ENCODE results near the gene CLDN17.

CLDN17 gene, protein sequence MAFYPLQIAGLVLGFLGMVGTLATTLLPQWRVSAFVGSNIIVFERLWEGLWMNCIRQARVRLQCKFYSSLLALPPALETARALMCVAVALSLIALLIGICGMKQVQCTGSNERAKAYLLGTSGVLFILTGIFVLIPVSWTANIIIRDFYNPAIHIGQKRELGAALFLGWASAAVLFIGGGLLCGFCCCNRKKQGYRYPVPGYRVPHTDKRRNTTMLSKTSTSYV

DNA sequence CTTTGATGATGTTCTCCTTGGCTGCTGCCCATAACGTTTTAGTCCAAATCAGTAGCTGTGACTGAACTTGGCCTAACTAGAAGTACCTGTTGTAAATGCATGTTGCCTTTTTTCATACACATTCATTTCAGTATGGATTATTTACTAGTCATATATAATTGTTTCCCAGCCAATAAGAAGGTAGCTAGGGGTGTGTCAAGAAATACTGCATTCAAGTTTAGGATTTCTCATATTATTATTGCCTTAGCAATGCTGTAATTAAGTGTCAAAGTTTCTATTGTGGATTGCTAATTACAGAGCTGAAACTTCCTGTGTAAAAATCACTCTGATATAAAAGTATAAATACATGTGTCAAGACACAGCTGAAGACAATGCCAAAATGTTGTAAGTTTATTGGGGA is at the start of gene CLDN17:
TSS of gene CLDN17 (minus strand) at position 101 of the 400 bp plus-strand sequence. CDS start 188 bp downstream, outside the sequence.
- no peak for DNase-seq (ENCODE audit: low read depth)

DNA sequence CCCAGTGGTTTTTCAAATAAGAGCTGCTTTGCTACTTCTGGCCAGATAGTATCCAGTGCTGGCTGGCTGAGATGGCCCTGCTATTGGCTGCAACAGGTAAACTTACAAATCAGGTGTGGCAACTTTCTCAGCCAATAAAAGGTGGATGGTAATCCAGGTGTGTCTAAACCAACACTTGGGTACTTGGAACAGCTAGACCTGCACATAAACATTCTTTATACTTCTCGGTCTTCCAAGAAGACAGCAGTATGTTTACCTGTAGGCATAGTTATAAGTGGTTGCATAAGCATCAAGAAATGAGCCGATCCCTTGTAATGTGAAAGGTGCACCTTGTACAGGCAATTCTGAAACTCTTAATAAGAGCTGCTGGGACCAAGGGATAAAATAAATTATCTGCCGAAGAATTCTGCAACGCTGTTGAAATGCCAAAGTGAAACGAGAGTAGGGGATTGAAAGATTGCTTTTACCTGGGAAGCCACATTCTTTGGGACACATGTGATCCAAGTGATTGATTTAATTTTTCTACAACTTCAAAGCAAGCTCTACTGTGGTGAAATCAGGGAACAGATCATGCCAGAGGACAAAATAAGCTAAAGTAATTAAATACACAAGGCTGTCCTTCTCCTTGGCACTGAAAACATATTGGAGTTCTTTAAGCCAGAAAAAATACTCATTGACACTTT is 49.6 kb upstream of the CLDN17 start, which contains the start of gene CLDN8:
TSS of gene CLDN8 (minus strand) at position 57 of the 683 bp plus-strand sequence. CDS start 172 bp downstream, outside the sequence.
- DNase-seq (ENCODE audit: low read depth): no peak

DNA sequence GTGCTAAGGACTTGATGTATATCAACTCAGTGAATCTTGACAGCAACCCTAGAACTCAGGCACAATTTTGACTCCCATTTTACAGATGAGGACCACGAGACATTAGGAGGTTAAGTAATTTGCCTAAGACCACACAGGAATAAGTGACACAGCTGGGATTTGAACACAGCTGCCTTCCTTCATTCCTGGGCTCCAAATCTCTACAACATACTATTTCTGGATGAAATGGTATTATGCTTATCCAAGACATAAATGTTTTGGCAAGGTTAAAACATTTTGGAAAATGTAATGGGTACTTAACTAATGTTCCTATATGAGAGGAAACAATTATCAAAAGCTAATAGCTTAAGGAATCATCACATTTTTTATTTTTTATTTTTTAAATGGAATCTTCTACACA is 44.5 kb upstream of the CLDN17 start:
- no peak for DNase-seq (ENCODE audit: low read depth)

DNA sequence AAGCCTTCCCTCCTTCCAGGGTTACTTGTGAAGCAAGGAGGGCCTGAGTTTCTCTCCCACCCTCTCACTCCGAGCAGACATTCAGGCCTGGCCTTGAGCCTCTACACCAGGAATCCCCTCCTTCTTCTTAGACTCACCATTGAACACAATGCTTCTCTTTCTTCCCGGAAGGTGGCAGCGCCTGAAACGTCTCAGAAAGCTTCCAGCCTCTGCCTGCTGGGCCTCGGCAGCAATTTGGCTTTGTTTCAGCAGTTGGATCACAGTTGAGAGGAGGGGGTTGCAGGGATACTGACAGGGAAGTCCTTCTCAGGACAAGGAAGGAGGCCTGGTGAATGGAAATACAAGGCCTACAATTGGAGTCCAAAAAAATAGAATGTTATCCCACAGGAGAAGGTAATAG is 43.0 kb upstream of the CLDN17 start:
- DNase-seq (ENCODE audit: low read depth): no peak

DNA sequence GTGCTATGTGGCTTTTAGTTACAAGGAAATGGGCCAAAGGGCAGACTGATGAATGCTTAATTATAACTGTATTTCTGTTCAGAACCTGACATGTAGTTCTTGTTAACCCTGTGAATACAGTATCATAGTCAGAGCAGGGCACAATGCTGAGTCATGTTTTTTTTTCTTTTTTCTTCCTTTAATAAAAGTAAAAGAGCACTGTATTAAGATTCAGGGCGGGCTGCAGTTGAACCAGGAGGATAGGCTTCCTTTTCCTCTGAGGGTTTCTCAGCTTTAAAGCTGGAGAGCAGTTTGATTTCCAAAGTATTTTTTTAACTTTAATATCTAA is 40.6 kb upstream of the CLDN17 start:
- DNase-seq (ENCODE audit: low read depth): no peak

DNA sequence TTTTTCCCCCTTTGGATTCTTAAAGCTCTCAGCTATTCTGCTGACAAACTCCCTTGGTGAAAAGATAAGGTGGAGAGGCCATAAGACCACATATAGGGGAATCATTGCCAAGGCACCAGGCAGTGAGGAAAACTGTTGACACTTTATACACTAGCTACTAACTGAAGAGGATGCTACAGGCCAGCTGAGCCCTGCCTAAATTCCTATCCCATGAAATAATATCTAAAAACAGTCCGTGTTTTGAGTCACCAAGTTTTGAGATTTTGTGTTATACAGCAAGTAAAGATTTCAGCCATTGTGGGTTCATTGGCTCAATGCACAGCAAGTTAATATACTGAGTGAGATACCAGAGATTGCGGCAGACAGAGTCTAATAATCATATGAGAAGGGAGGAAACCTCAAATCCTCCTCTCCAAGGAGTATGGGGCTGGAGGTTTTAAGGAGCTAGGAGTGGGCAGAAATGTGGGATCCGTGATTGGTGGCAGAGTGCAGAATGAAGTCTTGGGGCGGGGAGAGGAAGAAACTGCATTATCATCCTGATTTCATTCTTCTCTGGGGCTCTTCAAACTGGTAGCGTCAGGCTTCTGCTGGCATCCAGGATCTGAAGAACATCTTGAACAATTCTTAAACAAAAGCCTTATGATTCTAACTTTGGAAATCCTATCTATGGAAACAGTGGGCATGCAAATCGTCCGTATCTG is 40.1 kb upstream of the CLDN17 start:
- DNase-seq (ENCODE audit: low read depth): no peak

DNA sequence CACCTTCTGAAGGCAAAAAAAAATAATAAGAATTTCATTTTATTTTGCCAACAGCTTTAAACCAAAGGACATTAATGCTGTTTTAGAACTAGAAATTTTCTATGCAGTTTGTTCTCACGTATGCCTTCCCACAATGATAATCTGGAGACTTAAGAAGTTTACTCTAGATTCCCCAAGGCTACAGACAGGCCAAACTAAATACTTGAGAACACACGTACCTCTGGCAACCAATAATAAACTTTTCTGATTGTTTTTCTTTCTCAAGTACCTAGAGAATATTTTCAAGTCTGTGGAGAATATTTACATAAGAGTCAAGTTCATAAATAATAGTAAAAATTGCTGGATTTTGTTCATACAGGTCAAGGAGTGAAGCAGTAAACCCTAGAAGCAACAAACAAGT is 33.4 kb upstream of the CLDN17 start:
- DNase-seq (ENCODE audit: low read depth): no peak

DNA sequence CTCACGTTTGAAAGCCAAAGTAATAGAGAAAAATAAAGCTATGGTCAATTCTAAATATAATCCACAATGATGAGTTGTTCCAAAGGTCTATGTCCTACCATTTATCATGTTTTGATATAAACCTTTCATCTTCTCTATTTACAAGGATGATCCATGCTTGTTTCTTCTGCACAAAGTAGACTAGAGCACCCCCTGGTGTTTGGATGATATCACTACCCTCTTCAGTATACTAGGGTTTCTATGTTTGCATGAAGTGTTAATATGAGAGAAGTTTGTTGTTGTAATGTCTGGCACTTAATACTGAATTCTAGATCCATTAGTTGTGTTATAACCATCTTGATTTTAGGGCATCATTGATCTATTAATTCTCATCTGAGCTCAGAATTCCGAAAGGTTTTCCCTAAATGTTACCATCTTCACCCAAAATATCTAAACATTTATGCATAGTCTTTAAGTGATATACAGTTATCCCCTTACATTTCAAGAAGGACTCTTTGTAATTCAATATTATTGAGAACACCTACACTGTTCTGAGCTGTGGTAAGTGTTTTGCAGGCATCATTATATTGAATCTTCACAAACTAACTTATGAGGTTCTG is 28.2 kb upstream of the CLDN17 start:
- DNase-seq (ENCODE audit: low read depth): no peak

DNA sequence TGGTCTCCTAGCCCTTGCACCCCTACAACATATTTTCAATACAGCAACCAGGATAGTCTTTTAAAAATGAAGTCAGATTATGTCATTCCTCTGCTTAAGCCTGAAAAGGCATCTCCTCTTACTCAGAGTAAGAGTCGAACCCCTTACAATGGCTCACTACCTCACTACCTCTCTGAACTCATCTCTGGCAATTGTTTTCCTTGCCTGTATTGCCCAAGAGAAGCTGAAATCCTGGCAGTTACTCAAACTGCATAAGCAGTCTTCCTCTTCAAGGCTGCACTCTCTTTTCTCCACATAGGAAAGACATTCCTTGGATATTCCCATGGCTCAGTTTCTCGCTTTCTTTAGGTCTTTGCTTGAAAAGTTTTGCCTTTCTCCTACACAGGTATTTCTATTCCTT is 26.6 kb upstream of the CLDN17 start:
- DNase-seq (ENCODE audit: low read depth): no peak

DNA sequence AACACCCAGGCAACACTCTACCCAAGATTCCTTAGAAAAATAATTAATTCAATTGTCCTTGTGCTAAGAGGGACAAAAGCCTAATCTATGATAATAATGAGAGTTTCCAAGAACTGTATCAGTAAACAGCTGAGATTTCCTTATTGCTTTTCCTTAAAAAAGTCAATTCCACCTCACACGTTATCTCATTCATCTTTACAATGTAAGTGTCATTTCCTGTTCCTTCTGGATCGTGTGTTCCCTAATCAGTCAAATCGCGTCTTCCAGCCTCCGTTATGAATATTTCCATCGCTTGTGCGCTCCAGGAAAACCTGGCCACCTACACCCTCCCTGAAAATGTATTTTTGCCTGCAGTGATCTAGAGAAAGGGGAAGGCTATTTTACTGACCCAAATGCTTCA is 23.9 kb upstream of the CLDN17 start:
- DNase-seq (ENCODE audit: low read depth): no peak

DNA sequence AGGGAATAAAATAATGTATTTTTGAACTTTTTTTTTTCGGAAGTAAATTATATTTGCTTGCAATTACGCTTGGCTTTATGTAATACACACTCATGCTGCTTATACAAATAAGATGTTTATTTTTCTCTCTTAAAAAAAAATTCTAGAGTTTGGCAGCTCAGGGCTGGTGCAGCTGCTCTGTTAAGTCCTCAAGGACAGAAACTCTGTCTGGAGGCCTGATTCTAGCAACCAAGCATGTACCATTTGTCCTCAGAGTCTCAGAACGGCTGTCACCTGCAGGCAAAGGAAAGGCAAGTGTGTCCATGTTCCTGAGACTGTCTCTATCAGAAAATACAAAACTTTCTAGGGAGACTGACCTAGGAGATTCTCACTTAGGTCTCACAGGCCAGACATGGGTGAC is 23.2 kb upstream of the CLDN17 start:
- no peak for DNase-seq (ENCODE audit: low read depth)

DNA sequence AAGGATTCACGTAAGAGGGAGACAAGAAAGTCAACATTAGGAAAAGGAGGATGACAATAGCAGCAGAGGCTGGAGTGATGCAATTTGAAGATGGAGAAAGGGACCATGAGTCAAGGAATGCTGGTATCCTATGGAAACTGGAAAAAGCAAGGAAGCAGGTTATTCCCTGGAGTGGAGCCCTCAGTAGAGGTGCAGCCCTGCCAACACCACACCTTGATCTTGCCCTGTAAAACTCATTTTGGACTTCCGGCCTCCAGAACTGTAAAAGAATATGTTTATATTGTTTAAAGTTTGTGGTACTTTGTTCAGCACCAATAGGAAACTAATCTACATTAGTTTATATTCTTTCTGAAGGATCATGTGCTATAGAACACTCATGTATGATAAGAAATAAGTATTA is 19.6 kb upstream of the CLDN17 start:
- DNase-seq (ENCODE audit: low read depth): no peak

DNA sequence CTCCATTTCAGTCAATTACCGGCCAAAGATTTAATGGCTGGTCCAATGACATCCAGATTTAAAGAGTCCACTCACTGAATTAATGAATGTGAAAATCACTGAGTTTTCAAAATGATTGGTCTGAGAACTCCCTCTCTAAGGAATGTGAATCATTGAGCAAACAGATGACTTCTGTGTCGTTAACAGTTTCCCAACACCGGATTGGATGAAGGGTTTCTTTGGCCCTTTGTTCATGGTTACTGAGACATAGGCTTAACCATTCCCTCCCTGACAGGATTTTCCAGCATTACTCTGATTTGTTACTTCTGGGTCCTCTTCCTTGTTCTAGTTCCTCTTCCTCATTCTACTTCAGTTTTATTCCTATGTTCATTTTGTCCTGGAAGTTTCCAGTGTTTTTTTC is 1.5 kb upstream of the CLDN17 start:
- no peak for DNase-seq (ENCODE audit: low read depth)

DNA sequence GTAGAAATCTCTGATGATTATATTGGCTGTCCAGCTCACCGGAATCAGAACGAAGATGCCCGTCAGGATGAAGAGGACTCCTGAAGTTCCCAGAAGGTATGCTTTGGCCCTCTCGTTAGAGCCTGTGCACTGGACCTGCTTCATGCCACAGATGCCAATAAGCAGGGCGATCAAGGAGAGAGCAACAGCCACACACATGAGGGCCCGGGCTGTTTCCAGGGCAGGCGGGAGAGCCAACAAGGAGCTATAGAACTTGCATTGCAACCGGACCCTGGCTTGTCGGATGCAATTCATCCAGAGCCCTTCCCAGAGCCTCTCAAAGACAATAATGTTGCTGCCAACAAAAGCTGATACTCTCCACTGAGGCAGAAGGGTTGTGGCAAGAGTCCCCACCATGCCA is 434 bp downstream of the CLDN17 start:
- no peak for DNase-seq (ENCODE audit: low read depth)

DNA sequence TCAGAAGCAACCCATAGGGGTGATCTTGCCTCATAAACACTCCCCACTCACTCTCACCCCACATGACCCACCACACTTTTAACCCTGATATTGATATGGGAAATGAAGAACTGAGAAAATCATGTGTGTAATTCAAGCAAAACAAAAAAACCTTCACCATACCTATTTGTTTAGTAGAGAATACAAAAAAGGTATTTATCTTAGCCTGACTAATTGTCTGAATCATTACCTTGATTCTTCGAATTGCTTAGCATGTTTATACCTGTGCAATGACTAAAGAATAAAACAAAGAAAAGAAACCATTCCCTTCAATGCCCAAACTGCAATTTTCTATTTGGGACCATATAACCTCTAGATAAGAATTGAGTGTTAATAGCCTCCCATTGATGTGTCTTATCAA is 1.8 kb downstream of the CLDN17 start:
- no peak for DNase-seq (ENCODE audit: low read depth)

DNA sequence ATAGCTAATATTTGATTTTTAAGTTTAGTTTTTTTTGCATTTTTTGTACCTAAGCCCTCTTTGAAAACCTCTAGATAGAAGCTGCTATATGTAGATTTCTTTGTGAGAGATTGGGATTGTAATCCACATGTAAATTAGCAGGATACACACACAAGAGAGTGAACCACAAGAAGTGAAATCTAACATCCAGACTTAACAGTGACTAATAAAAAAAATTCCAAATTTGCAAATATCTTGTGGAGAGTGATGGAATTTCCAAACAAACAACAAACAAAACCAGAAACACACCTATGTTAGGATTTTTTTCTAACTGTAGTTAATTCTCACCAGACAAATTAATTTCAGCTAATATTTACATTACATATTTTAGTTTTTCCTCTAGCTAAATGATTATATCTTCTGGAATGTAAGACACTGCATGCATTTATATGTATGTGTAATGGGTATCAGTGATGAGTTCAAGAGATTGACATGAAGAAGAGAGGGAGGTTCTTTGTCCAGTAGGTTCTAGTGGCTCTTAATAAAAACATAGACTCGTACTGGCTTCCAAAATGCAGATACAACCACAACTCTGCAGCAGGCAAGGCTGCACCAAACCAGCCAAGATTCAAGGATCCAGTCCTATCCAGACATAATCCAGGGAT is 12.8 kb downstream of the CLDN17 start:
- no peak for DNase-seq (ENCODE audit: low read depth)

DNA sequence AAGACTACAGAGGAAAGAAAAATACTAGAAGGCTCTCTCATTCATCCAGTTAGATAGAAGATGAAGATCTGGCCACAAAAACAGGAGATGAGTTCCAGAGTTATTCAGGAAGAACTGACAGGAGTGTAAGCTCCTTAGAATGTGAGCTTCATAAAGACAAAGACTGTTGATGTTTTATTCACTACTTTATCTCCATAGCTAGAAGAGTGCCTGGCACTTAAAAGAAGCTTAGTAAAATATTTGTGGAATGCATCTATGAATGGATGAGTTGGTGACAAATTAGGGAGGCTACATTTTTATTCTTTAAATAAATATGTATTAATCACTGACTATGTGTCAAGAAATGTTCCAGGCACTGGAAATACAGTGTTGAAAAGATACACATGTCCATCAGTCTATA is 13.8 kb downstream of the CLDN17 start:
- no peak for DNase-seq (ENCODE audit: low read depth)

DNA sequence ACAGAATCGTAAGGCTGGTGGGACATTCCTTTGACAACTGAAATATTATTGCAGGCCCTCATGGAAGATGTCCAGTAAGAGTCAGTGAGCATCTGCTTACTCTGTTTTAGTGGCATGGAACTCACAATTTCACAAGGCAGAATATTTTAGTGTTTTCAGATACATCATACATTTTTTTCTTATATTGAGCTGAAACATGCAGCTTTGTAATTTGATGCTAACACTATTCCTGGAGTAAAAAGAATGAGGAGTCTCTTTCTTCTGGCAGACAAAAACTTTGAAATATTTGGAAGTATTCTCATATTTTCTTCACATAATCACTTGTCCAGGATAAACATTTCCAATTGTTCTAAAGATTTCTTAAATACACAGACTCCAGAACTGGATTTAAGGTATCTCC is 17.7 kb downstream of the CLDN17 start:
- no peak for DNase-seq (ENCODE audit: low read depth)

DNA sequence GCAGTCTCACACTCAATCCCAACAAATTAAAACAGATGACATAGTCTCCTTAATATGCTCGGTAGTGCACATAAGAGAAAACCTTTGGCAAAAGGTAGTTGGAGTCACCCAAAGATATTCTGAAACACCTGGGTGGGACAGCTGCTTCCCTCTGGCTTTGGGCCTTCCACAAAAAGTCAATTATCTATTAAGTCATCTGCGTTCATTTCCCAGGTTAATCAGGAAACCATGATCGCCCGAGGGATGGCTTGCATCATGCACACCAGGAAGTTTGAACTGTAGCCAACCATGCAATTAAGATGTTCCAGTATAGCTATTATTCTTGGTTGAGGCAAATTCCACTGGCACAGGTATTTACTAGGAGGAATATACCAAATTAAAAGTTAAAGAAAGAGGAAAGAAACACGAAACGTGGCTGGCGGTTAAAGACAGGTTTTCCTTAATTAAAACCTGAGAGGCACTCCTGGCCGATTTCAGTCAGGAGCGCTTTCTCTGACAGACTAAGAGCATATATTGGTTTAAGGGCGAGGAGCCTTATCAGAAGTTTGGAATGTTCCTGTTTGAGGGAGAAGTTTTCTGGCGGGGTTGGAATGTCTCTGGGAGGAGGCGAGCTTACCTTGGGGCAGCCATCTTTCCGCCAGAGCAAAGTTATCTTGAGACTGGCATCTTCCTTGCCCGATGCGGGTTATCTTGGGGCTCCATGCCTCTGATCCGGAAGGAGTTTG is 19.9 kb downstream of the CLDN17 start:
- no peak for DNase-seq (ENCODE audit: low read depth)

DNA sequence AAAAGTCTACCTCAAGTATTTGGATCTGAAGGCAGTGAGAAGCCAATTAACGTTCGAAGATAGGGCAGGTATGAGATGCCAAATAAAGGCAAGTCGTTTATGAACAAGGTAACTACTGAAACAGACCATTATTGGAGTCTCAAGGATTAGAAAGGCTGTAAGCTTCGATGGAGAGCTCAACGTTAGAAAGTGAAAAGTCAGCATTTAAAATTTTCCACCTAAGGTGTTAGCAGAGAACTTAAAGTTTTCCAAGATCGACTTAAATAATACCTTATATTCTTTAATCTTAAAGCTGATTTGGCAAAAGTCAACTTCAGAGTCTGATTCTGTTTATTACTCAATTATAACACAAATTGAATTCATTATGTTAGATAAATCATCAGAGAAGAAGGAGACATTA is 28.1 kb downstream of the CLDN17 start:
- DNase-seq (ENCODE audit: low read depth): no peak

DNA sequence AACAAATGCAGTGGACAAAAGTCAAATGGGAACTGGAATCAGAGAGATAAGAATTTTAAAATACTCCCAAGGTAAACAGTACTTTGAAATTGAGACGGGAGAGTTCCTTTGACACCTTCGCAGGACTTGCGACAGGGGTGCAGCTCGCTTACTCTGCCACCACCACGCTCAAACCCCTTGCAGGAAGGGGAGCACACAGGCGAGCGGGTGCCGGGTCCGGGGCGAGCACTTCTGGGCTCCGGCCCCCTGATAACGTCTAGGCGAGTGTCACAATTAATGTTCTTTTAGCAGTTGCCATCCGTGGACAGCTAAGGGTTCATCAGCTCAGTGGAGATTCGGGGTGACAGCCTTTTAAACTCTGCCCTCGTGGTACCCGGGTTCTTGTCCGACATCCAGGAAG is 37.4 kb downstream of the CLDN17 start:
- DNase-seq (ENCODE audit: low read depth): no peak

DNA sequence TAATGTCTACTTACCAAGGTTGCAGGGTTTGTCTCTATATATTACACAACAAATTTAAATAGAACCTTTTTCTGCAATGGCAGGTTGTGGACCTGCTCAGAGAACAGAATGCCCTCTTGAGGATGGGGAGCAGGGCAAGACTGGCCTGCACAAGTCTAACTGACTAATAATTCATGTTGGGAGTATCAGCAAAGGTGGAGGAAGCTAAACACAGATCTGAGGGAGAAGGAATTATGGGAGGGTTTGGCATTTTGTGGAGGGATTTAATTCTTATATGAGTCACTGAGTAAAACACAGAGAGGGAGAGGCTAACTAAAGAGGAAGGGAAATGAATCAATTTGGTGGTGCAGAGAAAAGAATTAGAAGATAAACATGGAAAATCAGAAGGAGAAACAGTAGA is 40.0 kb downstream of the CLDN17 start:
- no peak for DNase-seq (ENCODE audit: low read depth)

All from non-pigmented ciliary epithelial cell (primary cell).